Measurements from ENCODE around the gene SERTM2.
"Not testable (repeated sequence)": the region's sequence is repeated elsewhere in the genome, so short reads cannot be mapped to it uniquely, and the experiment has no call there.

Gene SERTM2

DNA sequence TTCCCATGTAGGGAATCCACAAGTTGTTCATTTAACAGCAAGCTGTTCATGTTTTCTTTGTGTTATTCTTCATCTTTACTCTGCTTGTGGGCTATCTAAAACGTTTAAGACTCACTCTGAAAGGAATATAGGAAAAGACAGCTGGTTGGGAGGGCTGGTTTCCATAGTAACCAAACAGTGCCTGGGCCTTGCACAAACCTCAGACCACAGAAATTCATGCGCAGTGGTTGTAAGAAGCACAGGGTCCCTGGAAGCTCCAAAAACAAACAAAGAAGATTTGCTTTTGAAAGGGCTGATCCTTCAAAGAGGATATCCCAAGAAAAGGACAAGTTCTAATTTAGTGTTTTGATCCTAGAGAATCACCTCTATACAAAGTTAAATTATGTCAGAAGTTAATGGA is 7.8 kb downstream of the SERTM2 start:
- H3K9me3 Mint-ChIP-seq: no peaks in the 10 kb centered on the region
- H3K4me3 Mint-ChIP-seq: no peak overlapping the region
- peaks cover 3% of the 10 kb centered on the region for H3K27me3 Mint-ChIP-seq
- H3K36me3 Mint-ChIP-seq: no peaks in the 10 kb centered on the region
- H3K4me1 Mint-ChIP-seq: no peaks in the 10 kb centered on the region
- H3K27ac Mint-ChIP-seq: no peak overlapping the region

DNA sequence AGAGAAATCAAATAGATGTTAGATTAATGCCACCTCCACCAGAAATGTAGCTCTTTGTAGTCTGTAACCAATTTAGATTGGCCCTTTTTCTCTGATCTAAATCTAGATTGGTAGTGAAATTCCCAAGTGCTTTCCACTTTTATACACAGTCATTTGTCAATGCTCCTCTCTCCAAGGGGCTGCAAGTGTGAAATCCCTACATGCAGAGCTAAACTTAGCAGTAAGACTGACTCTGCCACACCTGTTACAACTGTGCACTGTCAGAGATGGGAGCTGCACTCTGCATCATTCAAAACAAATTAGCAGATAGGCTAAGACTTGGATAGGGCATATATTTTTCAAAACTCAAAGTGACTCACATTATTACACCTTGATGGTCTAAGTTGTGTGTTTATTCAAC is 9.1 kb downstream of the SERTM2 start:
- no peak overlapping the region for H3K27ac Mint-ChIP-seq
- H3K9me3 Mint-ChIP-seq: no peaks in the 10 kb centered on the region
- H3K27me3 Mint-ChIP-seq: peaks cover 4% of the 10 kb centered on the region
- no peaks in the 10 kb centered on the region for H3K36me3 Mint-ChIP-seq
- H3K4me1 Mint-ChIP-seq: no peaks in the 10 kb centered on the region
- no peak overlapping the region for H3K4me3 Mint-ChIP-seq

DNA sequence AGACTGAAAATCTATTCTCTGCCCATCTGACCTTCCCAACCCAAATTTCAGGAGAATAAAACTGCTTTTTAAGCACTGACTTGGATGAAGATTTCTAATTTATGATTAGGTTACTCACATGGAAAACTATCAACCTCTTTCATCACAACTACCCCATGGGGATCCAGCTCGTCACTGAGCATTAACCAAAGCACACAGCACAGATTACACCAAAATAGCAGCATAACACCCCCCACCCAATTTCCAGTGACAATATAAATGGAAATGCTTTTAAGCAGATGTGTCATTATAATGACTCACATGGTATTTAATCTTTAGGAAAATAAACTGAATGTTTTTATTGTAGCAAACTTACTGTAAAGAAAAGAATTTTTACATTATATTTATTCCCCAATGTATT is 9.7 kb downstream of the SERTM2 start:
- Mint-ChIP-seq H3K9me3 (no peaks in the 10 kb centered on the region), H3K4me1 (no peaks in the 10 kb centered on the region), H3K27ac (no peak overlapping the region), H3K36me3 (no peaks in the 10 kb centered on the region), H3K27me3 (peaks cover 4% of the 10 kb centered on the region), H3K4me3 (no peak overlapping the region)

DNA sequence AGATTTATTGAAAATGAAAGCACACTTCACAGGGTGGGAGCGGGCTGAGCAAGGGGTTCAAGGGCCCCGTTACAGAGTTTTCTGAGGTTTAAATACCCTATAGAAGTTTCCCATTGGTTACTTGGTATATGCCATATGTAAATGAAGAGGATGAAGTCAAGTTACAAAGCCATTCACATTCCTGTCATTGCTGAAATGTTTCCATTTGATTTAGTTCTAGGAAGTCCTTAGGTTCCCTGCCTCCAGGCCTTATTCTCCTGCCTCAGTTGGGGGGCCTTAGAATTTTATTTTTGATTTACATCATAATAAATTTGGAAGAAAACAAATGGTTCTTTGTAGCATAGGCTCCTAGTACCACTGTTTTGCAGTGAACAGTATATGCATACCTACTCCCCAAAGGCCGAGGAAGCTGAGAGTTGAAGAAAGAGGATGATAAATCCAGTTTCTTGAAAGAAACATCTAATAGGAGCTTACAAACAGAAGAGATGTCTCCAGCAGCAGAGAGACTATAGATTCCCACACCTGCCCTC is 31.8 kb downstream of the SERTM2 start:
- H3K27ac Mint-ChIP-seq: no peak overlapping the region
- H3K9me3 Mint-ChIP-seq: no peaks in the 10 kb centered on the region
- H3K36me3 Mint-ChIP-seq: no peaks in the 10 kb centered on the region
- no peak overlapping the region for H3K4me3 Mint-ChIP-seq
- no peaks in the 10 kb centered on the region for H3K4me1 Mint-ChIP-seq
- H3K27me3 Mint-ChIP-seq: no peaks in the 10 kb centered on the region

DNA sequence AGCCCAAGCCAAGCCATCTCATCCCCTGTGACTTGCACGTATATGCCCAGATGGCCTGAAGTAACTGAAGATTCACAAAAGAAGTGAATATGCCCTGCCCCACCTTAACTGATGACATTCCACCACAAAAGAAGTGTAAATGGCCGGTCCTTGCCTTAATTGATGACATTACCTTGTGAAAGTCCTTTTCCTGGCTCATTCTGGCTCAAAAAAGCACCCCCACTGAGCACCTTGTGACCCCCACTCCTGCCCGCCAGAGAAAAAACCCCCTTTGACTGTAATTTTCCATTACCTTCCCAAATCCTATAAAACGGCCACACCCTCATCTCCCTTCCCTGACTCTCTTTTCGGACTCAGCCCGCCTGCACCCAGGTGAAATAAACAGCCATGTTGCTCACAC is 37.8 kb downstream of the SERTM2 start:
- not testable (repeated sequence) for H3K4me1 Mint-ChIP-seq, H3K4me3 Mint-ChIP-seq, H3K27me3 Mint-ChIP-seq, H3K9me3 Mint-ChIP-seq, H3K36me3 Mint-ChIP-seq, H3K27ac Mint-ChIP-seq

DNA sequence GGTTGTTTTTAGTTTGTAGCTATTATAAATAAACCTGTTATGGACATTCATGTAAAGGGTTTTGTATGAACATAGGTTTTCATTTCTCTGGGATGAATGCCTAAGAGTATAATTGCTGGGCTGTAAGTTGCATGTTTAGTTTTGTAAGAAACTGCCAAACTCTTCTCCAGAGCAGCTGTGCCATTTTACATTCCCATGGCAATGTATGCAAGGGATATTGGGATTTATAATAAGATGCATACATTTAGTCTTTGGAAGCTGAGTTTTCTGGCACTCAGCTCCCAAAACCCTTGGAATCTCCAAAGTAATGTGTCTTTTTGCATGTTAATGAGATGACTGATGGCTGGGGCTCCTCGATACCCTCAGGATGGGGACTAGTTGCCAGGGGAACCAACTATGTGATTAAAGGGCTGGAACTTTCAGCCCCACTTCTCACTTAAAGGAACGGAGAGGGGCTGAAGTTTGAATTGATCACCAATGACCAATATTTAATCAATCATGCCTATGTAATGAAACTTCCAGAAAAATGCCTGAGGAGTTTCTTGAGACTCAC is 44.0 kb downstream of the SERTM2 start:
- no peaks in the 10 kb centered on the region for H3K27me3 Mint-ChIP-seq
- H3K27ac Mint-ChIP-seq: no peak overlapping the region
- no peaks in the 10 kb centered on the region for H3K9me3 Mint-ChIP-seq
- H3K4me1 Mint-ChIP-seq: no peaks in the 10 kb centered on the region
- H3K4me3 Mint-ChIP-seq: no peak overlapping the region
- H3K36me3 Mint-ChIP-seq: no peaks in the 10 kb centered on the region

DNA sequence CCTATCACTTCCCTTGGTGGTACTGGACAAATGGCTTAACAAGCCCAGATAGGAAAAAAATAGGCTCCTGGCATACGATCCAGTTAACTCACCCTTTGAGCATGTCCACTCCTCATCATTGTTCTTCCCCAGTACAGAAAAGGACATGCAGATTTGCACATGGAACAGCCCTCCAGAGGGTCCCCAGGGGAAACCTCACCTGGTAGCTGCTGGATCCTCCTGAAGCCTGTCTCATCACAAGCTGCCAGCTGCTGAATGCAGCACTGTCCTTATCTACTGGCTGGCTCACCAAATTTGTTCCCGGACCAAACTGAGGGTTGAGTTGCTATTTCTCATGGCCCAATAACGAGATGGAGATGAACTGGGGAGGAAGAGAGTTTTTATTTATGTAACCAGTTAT is 49.4 kb downstream of the SERTM2 start:
- Mint-ChIP-seq H3K4me3 (no peak overlapping the region), H3K27me3 (peaks cover 5% of the 10 kb centered on the region), H3K36me3 (no peaks in the 10 kb centered on the region), H3K4me1 (no peaks in the 10 kb centered on the region), H3K27ac (no peak overlapping the region), H3K9me3 (no peaks in the 10 kb centered on the region)

DNA sequence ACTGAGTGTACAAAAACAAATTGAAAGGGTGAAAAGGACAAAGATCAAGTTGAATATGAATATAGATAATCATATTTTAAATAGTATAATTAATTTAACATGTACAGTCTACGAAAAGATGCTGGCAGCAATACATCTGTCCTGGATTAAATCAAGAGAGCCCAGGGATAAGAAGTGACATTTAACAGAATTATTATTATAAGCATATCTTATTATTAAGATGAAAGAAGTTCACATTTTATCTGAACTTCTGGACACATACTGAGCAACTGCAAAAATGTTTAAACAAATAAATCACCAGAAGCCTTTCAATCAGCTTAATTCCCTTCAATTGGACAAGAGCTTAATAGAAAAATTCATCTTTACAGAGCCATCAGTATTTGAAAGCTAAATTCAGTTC is 50.4 kb downstream of the SERTM2 start:
- Mint-ChIP-seq H3K27ac (no peak overlapping the region), H3K9me3 (no peaks in the 10 kb centered on the region), H3K36me3 (no peaks in the 10 kb centered on the region), H3K4me1 (no peaks in the 10 kb centered on the region), H3K4me3 (no peak overlapping the region), H3K27me3 (peaks cover 5% of the 10 kb centered on the region)

DNA sequence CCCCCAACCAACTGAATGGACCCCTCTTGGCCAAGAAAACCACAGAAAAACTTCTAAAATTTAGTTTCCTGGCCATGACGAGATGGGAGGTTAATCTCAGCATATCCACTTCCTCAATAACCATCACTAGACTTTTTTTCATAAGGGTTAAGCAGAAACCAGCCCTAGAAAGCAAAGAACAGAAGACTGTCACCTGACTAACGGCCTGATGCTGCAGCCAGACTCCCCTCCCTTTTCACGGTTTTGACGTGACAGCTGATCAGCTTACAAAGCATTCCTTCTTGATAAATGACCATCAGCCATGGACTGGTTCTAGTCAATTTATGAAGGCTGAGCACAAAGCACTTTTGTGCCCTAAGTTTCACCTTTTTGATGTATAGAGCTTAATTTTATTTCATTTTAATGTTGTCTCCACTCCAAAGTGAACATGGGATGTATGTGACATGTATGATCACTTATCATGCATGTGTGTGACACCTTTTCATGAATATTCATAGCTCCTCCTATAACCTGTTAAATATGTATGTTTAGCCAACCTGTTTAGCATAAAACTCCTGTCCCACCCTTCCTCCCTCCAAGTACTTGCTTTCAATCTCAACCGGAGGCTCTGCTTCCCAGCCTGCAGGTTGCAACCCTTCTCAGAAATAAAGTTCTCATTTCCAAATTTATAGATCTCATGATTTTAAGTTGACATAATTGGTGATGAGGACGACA is 56.3 kb downstream of the SERTM2 start:
- Mint-ChIP-seq H3K4me1 (no peaks in the 10 kb centered on the region), H3K4me3 (no peak overlapping the region), H3K9me3 (no peaks in the 10 kb centered on the region), H3K27me3 (peaks cover 2% of the 10 kb centered on the region), H3K36me3 (no peaks in the 10 kb centered on the region), H3K27ac (no peak overlapping the region)

DNA sequence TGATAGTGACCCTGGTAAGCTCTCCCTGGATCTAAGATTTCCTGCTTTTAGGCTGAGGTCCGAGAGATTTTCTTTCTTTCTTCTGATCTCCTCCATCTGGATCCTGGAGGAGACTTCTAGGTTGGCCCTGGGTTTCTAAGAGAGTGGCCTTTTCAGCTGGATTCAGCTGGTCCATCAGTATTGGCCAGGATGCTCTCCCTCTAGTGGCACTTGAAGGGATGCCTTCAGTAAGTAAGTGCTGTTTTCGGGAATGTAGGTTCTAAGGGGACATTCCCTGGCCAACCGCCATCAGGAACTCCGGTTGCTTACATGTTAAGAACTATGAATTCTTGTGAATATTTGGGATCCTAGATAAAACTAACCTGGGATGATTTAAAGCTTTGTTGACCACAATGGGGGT is 56.9 kb downstream of the SERTM2 start:
- Mint-ChIP-seq H3K4me3 (no peak overlapping the region), H3K9me3 (no peaks in the 10 kb centered on the region), H3K36me3 (no peaks in the 10 kb centered on the region), H3K27me3 (peaks cover 2% of the 10 kb centered on the region), H3K27ac (no peak overlapping the region), H3K4me1 (no peaks in the 10 kb centered on the region)

DNA sequence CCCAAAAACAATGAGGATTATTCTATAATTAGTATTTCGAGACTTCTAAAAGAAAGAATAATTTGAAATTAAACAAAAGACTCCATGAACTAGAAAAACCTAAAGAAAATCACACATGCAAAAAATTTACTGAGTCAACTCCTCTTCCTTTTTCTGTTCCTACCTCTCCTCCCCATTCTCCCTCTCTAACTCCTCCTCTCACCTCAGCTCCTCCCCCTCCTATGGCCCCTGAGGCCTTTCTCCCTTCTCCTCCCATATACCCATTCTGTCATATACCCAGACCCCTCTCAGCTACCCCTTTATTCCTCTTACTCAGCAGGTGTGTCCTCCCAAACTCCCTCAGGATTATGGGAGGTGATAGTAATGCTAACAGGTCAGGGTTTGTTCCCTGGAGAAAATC is 57.4 kb downstream of the SERTM2 start:
- Mint-ChIP-seq H3K27ac (no peak overlapping the region), H3K4me1 (no peaks in the 10 kb centered on the region), H3K27me3 (peaks cover 2% of the 10 kb centered on the region), H3K36me3 (no peaks in the 10 kb centered on the region), H3K4me3 (no peak overlapping the region), H3K9me3 (no peaks in the 10 kb centered on the region)

All from activated naive CD4-positive, alpha-beta T cell treated with anti-CD3 and anti-CD28 coated beads, Interleukin-2, amount 50 U/mL, for 24 hours (primary cell).